Pancreas (tissue), 10 donors: ENCODE results near the gene SCYGR5. TPM values are rescaled to one million over a fixed set of nuclear protein-coding genes. Genes with fewer than 3 reads are reported as not detected.

Experiments
- ATAC-seq, 4 donors: fragments of 200-7000 bp; cut with Tn5 transposase; one replicate each; pipeline versions ENCODE4 v1.8.0 to v1.9.1; 2020; ENCODE audit warnings: mild to moderate bottlenecking in 4 of 4, moderate library complexity in 4 of 4
- DNase-seq, 6 donors: peaks; one replicate each; pipeline ENCODE4 v3.0.0-alpha.2; 2020
- FAIRE-seq: peaks from 2 replicates; lab custom pipeline; 2012; peaks lifted over from hg19 to GRCh38; lab: Jason Lieb, UNC
- H3K27ac ChIP-seq, 4 donors: fragments of 200-600 bp; sonication (generic); 1 replicate in 3 of 4; 2 replicates in 1 of 4; pipeline versions ENCODE4 v1.5.0 to v1.8.0; 2020
- H3K27me3 ChIP-seq, 4 donors: fragments of 200-600 bp; one replicate each; pipeline ENCODE4 v1.8.0; 2021
- H3K36me3 ChIP-seq, 3 donors: fragments of 200-600 bp; sonication (generic) in 1 of 3; one replicate each; pipeline versions ENCODE4 v1.5.0 to v1.8.0; 2020 to 2021
- H3K4me1 ChIP-seq, 3 donors: fragments of 200-600 bp; one replicate each; pipeline ENCODE4 v1.8.0; 2021
- H3K4me3 ChIP-seq, 4 donors: fragments of 200-600 bp; sonication (generic) in 2 of 4; one replicate each; pipeline versions ENCODE4 v1.5.0 to v1.8.0; 2020 to 2021
- H3K9me3 ChIP-seq, 4 donors: fragments of 200-600 bp; one replicate each; pipeline ENCODE4 v1.8.0; 2021
- CTCF ChIP-seq, 4 donors: fragments of 200-600 bp; sonication (generic) in 3 of 4; IDR thresholded peaks; one replicate each; pipeline versions ENCODE4 v1.5.0 to v1.8.0; 2021; ENCODE audit warnings: antibody characterized with exemption in 4 of 4
- WGBS, 2 donors: extraction: QIAGEN DNeasy Blood & Tissue Kit; methylation state at CpG; one replicate each; pipeline ENCODE4 v1.1.7; 2013; 5-methylcytosine and 5-hydroxymethylcytosine counted together
- intact Hi-C, 3 donors: fragments of 100-400 bp; cut with DNase I; formaldehyde crosslinking; loops; one replicate each; pipeline versions ENCODE4 v1.11.1 to v1.14.2; 2022
- polyA plus RNA-seq, 2 donors: library from polyadenylated mRNA; stranded (reverse); fragments of 200-250 nt; gene quantifications; one replicate each; pipeline ENCODE4 v1.2.3, GENCODE V29; 2013
- total RNA-seq, 6 donors: library from RNA; stranded (reverse); fragmentation: NEBNext Ultra II Directional in 4 of 6; extraction: Animal tissue kit (Norgen Biotek cat#: 25700) in 4 of 6; gene quantifications; one replicate each; pipeline versions ENCODE4 v1.2.1 to v1.2.4, GENCODE V29; 2021 to 2023
- donor health status: healthy with polysubstance abuse.
- donor health status: DM: no; HTN: no; CAD: no; lungs with moderate emphysema.
- donor health status: DM: no; HTN: no; CAD: no.
- donor health status: control.
- donor health status: control.
- donor health status: Bipolar disorder and iron deficiency.
- donor health status: DM: yes; HTN: yes; CAD: no.
- donor health status: DM: no; HTN: no; CAD: no.
- donor health status: DM: no; HTN: no; CAD: no.
- donor health status: DM: yes; HTN: yes; CAD: no.

Gene SCYGR5
- total and polyA plus RNA-seq, 8 donors, result not detected

- Histone ChIP-seq H3K36me3 (no peaks in the 10 kb centered on the region), H3K4me1 (no peaks in the 10 kb centered on the region), H3K4me3 (no peak overlapping the region), H3K27me3 (no peaks in the 10 kb centered on the region), H3K27ac (no peak overlapping the region), H3K9me3 (no peaks in the 10 kb centered on the region)
- intact Hi-C loops, result loop anchor here in 1 of 3 donors (5.0 kb wide), 1 partner anchor 110 kb away; no protein-coding TSS in a partner anchor
- FAIRE-seq (no peak), DNase-seq (no peak), ATAC-seq (no peak)
- no peak for TF ChIP-seq CTCF (IDR thresholded peaks at IDR 0.05)
- WGBS, 2 donors, result 74 to 77% methylated on average over 8 of the region's 8 CpGs
Measured at GRCh38 chr2:227657199-227657845, 9.3 kb upstream of the SCYGR5 start.

- Histone ChIP-seq H3K36me3 (no peaks in the 10 kb centered on the region), H3K27ac (no peak overlapping the region), H3K9me3 (no peaks in the 10 kb centered on the region), H3K4me3 (no peak overlapping the region), H3K4me1 (no peaks in the 10 kb centered on the region), H3K27me3 (no peaks in the 10 kb centered on the region)
- FAIRE-seq (no peak), ATAC-seq (no peak), DNase-seq (no peak)
- no peak for TF ChIP-seq CTCF (IDR thresholded peaks at IDR 0.05)
- intact Hi-C loops, result loop anchor here in 1 of 3 donors (5.0 kb wide), 1 partner anchor 101 kb away; no protein-coding TSS in a partner anchor
- 28 to 38% methylated on average over 7 of the region's 7 CpGs for WGBS, 2 donors
Measured at GRCh38 chr2:227661025-227661649, 5.5 kb upstream of the SCYGR5 start.

- WGBS, 2 donors, result 30 to 38% methylated on average over 3 of the region's 3 CpGs
- TF ChIP-seq CTCF (IDR thresholded peaks at IDR 0.05), result no peak
- intact Hi-C loops, result loop anchor here in 1 of 3 donors (5.0 kb wide), 1 partner anchor 100 kb away; no protein-coding TSS in a partner anchor
- Histone ChIP-seq H3K4me3 (no peak overlapping the region), H3K9me3 (no peaks in the 10 kb centered on the region), H3K36me3 (no peaks in the 10 kb centered on the region), H3K27ac (no peak overlapping the region), H3K27me3 (no peaks in the 10 kb centered on the region), H3K4me1 (no peaks in the 10 kb centered on the region)
- ATAC-seq (no peak), FAIRE-seq (no peak), DNase-seq (no peak)
Measured at GRCh38 chr2:227661827-227662226, 4.8 kb upstream of the SCYGR5 start.

- ATAC-seq (no peak), FAIRE-seq (no peak), DNase-seq (no peak)
- TF ChIP-seq CTCF (IDR thresholded peaks at IDR 0.05), result no peak
- Histone ChIP-seq H3K4me1 (no peaks in the 10 kb centered on the region), H3K27ac (no peak overlapping the region), H3K36me3 (no peaks in the 10 kb centered on the region), H3K4me3 (no peak overlapping the region), H3K27me3 (no peaks in the 10 kb centered on the region), H3K9me3 (no peaks in the 10 kb centered on the region)
- intact Hi-C loops, result no loop called here
- 68 to 79% methylated on average over 6 of the region's 6 CpGs for WGBS, 2 donors
Measured at GRCh38 chr2:227665189-227665940, 1.2 kb upstream of the SCYGR5 start.
